GM20000 (cell line): Measurements from ENCODE around the gene HOXA2.

Experiments
- DNase-seq: peaks from one replicate; pipeline ENCODE4 v3.0.0; 2012; ENCODE audit warnings: low spot score
- CTCF ChIP-seq: IDR thresholded peaks from 2 replicates; pipeline ENCODE4 v1.5.1; 2012; ENCODE audit warnings: mild to moderate bottlenecking, control low read depth; ENCODE audit errors: extremely low read depth, missing control alignments

The HOXA2 gene

DNA sequence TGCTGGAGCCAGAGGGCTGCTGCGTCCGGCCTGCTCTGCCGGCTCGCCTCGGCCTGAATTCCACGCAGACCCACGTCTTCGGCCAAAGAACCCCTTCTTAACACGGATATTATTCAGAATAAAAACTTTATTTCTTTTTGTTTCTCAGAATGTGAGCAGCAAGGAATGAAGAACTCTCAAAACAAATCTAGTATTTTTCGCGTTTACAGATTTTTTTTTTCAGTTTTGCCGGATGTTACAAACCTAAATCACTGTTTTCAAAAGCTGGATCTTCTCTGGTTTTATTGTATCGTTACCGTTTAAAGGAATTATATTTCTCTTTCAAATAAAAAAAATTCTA, 4.4 kb upstream of the HOXA2 start:
- TF ChIP-seq CTCF: no peak
- no peak for DNase-seq

- no peak for TF ChIP-seq CTCF
- no peak for DNase-seq
Observed at GRCh38 chr7:27106181-27106900, 3.9 kb upstream of the HOXA2 start.

DNA sequence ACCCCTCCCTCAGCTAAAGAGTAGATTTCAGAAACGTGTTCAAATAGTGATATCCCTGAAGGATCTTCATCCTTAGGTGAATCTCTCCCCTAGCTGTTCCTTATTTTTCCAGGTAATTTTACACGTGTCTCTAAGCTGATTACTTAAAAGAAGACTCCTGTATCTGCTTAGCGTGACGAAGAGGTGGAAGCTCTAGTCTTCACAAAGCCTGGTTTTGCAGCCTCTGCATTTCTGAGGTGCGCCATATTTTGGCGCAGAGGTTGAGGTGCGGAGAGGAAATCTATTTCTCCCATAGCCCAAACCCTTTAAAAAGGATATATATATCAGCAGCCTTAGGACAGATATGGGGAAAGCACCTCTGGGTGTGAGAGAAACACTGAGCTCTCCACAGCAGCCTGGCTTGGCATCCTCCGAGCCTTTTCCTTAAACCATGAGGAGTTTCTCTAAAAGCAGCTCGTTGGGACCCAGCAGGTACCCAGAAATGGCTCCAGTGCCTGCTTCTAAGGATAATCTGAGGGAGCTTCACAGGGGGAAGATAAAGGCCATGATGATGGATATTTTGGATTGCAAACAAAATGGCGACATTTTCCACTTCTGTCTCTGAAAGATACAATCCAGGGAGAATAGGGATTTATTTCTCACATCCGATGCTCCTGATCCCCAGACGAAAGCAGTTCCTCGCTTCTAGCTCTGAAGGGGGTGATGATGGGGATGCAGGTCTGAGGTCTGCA, 3.0 kb upstream of the HOXA2 start:
- no peak for DNase-seq

DNA sequence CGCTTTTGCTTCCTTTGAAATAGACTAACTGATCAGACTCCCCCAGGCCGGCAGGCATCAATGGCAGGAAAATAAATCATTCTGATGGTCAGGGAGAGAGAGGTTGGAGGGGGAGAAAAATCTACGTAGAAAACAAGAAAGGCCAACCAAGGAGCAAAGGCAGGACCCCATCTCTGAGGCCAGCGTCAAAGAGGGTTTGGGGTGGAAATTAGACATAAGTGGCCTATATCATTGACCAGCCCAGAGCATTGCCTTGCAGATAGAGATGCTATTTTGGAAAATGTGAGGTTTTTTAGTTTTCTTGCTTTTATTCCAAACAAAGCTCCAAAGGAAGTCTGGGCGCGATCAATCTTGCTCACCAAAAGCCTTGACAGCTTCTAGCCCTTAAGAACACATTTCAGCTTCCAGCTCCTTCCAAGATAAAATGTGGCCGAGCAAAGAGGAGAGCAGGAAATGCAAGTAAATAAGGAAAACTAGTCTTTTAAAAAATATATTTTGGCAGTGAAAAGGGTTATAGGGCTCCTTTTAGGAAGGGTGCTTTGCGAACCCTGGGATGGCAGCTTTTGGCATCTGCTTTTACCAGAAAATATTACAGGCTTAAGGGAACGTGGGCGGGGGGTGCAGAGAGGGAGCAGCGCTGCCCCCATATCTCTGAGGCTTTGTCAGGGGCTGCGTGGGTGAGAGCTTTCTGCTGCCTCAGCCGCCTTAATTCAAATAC, 2.0 kb upstream of the HOXA2 start:
- no peak for DNase-seq
- no peak for TF ChIP-seq CTCF

More for the DNA sequence above, 3.0 kb upstream of the HOXA2 start:
- TF ChIP-seq CTCF: no peak

DNA sequence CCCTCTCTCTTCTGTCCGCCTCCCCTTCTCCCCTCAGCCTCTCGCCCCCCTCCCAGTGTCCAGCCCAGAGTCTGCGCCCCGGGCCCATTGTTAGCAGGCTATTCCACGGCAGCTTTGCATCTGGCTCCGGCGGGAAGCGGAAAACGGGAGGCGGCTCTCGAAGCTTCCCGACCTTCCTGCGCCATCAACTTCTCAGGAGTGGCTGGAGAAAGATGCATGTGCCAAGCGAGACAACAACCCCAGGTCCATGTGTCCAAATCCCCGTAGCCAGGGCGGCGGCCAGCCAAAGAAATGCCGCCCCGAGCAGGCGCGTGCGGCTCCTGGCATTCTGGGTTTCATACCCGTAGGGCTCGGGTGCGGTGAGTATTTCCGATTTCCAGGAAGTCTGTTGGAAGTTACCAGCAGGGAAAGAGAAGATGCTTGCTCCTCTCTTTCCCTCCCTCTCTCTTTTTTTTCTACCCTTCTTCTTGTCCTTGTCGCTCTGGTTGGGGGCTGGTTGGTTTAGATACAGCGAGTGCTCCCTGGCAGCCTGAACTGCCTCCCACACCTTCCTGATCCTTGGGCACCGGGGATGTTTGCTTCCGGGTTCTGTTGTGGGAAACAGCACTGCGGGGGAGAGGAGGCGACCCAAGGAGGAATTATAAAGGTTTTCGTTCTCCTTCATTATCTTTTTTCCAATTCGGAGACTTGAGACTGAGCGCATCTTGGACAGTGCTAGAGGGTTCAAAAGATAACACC, 1.2 kb upstream of the HOXA2 start:
- TF ChIP-seq CTCF: no peak
- no peak for DNase-seq

- no peak for DNase-seq
- TF ChIP-seq CTCF: no peak
Observed at GRCh38 chr7:27101957-27102580, 414 bp downstream of the HOXA2 start.
